Liver (tissue), 9 donors: Measurements from ENCODE around the gene GRK6. TPM values are rescaled to one million over a fixed set of nuclear protein-coding genes. Genes with fewer than 3 reads are reported as not detected.

Experiments used
- DNase-seq: peaks from one replicate; pipeline ENCODE4 v3.0.0-alpha.2; 2017; ENCODE audit warnings: low spot score
- H3K27ac ChIP-seq, 2 donors: one replicate each; pipeline ENCODE4 v1.7.0; 2013; ENCODE audit warnings: inconsistent platforms in 2 of 2, low read length in 2 of 2, control low read depth in 1 of 2, low read depth in 1 of 2, mild to moderate bottlenecking in 1 of 2
- H3K27me3 ChIP-seq, 4 donors: one replicate each; pipeline versions ENCODE4 v1.6.1 to v1.7.0; 2013; ENCODE audit warnings: low read length in 3 of 4, inconsistent platforms in 1 of 4, mild to moderate bottlenecking in 1 of 4, moderate library complexity in 1 of 4; ENCODE audit not compliant: control insufficient read depth in 4 of 4, insufficient read depth in 4 of 4
- H3K36me3 ChIP-seq, 4 donors: one replicate each; pipeline versions ENCODE4 v1.6.1 to v1.7.0; 2013; ENCODE audit warnings: low read length in 3 of 4, mild to moderate bottlenecking in 3 of 4, low read depth in 1 of 4, moderate library complexity in 1 of 4; ENCODE audit not compliant: control insufficient read depth in 4 of 4, insufficient read depth in 3 of 4
- H3K4me1 ChIP-seq, 4 donors: one replicate each; pipeline versions ENCODE4 v1.6.1 to v1.7.0; 2013; ENCODE audit warnings: low read length in 3 of 4, mild to moderate bottlenecking in 3 of 4, moderate library complexity in 1 of 4; ENCODE audit not compliant: control insufficient read depth in 4 of 4, insufficient read depth in 4 of 4
- H3K4me3 ChIP-seq, 3 donors: one replicate each; pipeline versions ENCODE4 v1.6.1 to v1.7.0; 2013; ENCODE audit warnings: low read length in 3 of 3, control low read depth in 1 of 3, low read depth in 1 of 3, mild to moderate bottlenecking in 1 of 3
- H3K9ac ChIP-seq, 2 donors: one replicate each; pipeline ENCODE4 v1.7.0; 2013; ENCODE audit warnings: low read length in 2 of 2, mild to moderate bottlenecking in 2 of 2, moderate library complexity in 2 of 2, control low read depth in 1 of 2, low read depth in 1 of 2
- H3K9me3 ChIP-seq, 4 donors: one replicate each; pipeline versions ENCODE4 v1.6.1 to v1.7.0; 2013; ENCODE audit warnings: low read length in 3 of 4; ENCODE audit not compliant: control insufficient read depth in 4 of 4
- EGR1 ChIP-seq, 2 donors: IDR thresholded peaks; 2 replicates each; pipeline ENCODE4 v1.6.1; 2016 to 2018; ENCODE audit warnings: antibody characterized with exemption in 2 of 2, low read depth in 2 of 2
- FOXA1 ChIP-seq: IDR thresholded peaks from 2 replicates; pipeline ENCODE4 v1.6.1; 2016; ENCODE audit warnings: antibody characterized with exemption
- FOXA2 ChIP-seq: IDR thresholded peaks from 2 replicates; pipeline ENCODE4 v1.6.1; 2016; ENCODE audit warnings: antibody characterized with exemption
- GABPA ChIP-seq, 2 donors: IDR thresholded peaks in 1 of 2; conservative IDR thresholded peaks in 1 of 2; 2 replicates each; pipeline ENCODE4 v1.6.1; 2016; ENCODE audit warnings: antibody characterized with exemption in 2 of 2, mild to moderate bottlenecking in 1 of 2, moderate library complexity in 1 of 2
- HNF4A ChIP-seq, 2 donors: conservative IDR thresholded peaks; 2 replicates each; pipeline ENCODE4 v1.6.1; 2016; ENCODE audit warnings: antibody characterized with exemption in 2 of 2, mild to moderate bottlenecking in 2 of 2
- HNF4G ChIP-seq: IDR thresholded peaks from 2 replicates; pipeline ENCODE4 v1.6.1; 2016; ENCODE audit warnings: antibody characterized with exemption
- JUND ChIP-seq, 2 donors: IDR thresholded peaks; 2 replicates each; pipeline ENCODE4 v1.6.1; 2016; ENCODE audit warnings: antibody characterized with exemption in 2 of 2
- NR2F2 ChIP-seq: IDR thresholded peaks from 2 replicates; pipeline ENCODE4 v1.6.1; 2016; ENCODE audit warnings: antibody characterized with exemption
- RAD21 ChIP-seq, 2 donors: IDR thresholded peaks; 2 replicates each; pipeline ENCODE4 v1.6.1; 2016; ENCODE audit warnings: antibody characterized with exemption in 2 of 2, mild to moderate bottlenecking in 2 of 2
- RXRA ChIP-seq, 2 donors: IDR thresholded peaks; 2 replicates each; pipeline ENCODE4 v1.6.1; 2017 to 2018; ENCODE audit warnings: antibody characterized with exemption in 2 of 2, mild to moderate bottlenecking in 1 of 2
- SP1 ChIP-seq: IDR thresholded peaks from 2 replicates; pipeline ENCODE4 v1.6.1; 2018; ENCODE audit warnings: antibody characterized with exemption, mild to moderate bottlenecking
- TAF1 ChIP-seq: conservative IDR thresholded peaks from 2 replicates; pipeline ENCODE4 v1.6.1; 2016; ENCODE audit warnings: antibody characterized with exemption, mild to moderate bottlenecking
- YY1 ChIP-seq: IDR thresholded peaks from 2 replicates; pipeline ENCODE4 v1.6.1; 2016; ENCODE audit warnings: antibody characterized with exemption, mild to moderate bottlenecking
- WGBS: extraction: QIAGEN DNeasy Blood & Tissue Kit; methylation state at CpG from one replicate; pipeline ENCODE4 v1.1.7; 2013; 5-methylcytosine and 5-hydroxymethylcytosine counted together
- polyA plus RNA-seq, 2 donors: library from polyadenylated mRNA; stranded (reverse) in 1 of 2; unstranded in 1 of 2; fragments of 200-250 nt in 1 of 2; fragments of >200 nt in 1 of 2; fragmentation: Nextera tagmentation in 1 of 2; extraction: Ambion mirVana in 1 of 2; gene quantifications; one replicate each; pipeline versions ENCODE4 v1.2.1 to v1.2.3, GENCODE V29; 2013 to 2015
- total RNA-seq, 2 donors: library from RNA; depleted of rRNA; stranded (reverse); fragments of >200 nt; gene quantifications; one replicate each; pipeline ENCODE4 v1.2.3, GENCODE V29; 2014
- TF ChIP-seq, protein P1 (sequence below): IDR thresholded peaks from 2 replicates; pipeline ENCODE4 v1.6.1; 2016; ENCODE audit warnings: antibody characterized with exemption
- TF ChIP-seq, protein P2 (sequence below): IDR thresholded peaks from 2 replicates; pipeline ENCODE4 v1.6.1; 2016; ENCODE audit warnings: antibody characterized with exemption, mild to moderate bottlenecking
- TF ChIP-seq, protein P3 (sequence below): fragments of 150-350 bp; IDR thresholded peaks from 2 replicates; pipeline ENCODE4 v1.5.1; 2017; ENCODE audit warnings: improper control_type of control experiment, low read depth, low read length; ENCODE audit not compliant: missing input control
- TF ChIP-seq, protein P4 (sequence below): IDR thresholded peaks from 2 replicates; pipeline ENCODE4 v1.6.1; 2016; ENCODE audit warnings: antibody characterized with exemption
- TF ChIP-seq, protein P5 (sequence below): IDR thresholded peaks from 2 replicates; pipeline ENCODE4 v1.6.1; 2016; ENCODE audit warnings: antibody characterized with exemption
- donor health status: healthy.
- donor health status: healthy.
- donor health status: healthy.
- donor health status: healthy.
- donor health status: healthy.

GRK6 gene
- total and polyA plus RNA-seq, 4 donors, result 3.1 to 24.0 (median 10.8) TPM

DNA sequence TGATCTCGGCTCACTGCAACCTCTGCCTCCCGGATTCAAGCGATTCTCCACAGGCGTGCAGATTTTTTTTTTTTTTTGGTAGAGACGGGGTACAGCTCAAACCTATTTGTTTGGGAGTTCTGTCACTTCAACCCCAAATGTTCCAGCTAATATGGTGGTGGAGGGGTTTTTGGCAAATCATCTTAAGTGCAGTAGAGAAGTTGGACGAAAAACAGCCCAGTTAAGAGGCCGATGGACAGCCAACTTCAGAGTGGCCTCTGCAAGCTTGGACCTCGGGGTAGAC, 19.4 kb downstream of the GRK6 start:
- Histone ChIP-seq H3K9ac (no peak overlapping the region), H3K4me3 (peak overlapping the region in 2 of 3 donors; percentile 61 to 65), H3K27me3 (no peaks in the 10 kb centered on the region), H3K36me3 (peaks cover 0 to 2% (median 0%) of the 10 kb centered on the region in 4 donors), H3K27ac (no peak overlapping the region), H3K9me3 (no peaks in the 10 kb centered on the region), H3K4me1 (peaks cover 5 to 18% (median 9%) of the 10 kb centered on the region in 4 donors)
- DNase-seq, result no peak
- no peak for TF ChIP-seq NR2F2
- no peak for TF ChIP-seq FOXA1
- TF ChIP-seq, protein P1, sequence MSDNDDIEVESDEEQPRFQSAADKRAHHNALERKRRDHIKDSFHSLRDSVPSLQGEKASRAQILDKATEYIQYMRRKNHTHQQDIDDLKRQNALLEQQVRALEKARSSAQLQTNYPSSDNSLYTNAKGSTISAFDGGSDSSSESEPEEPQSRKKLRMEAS, result no peak
- TF ChIP-seq JUND (IDR thresholded peaks at IDR 0.05), result no peak
- TF ChIP-seq, protein P2, sequence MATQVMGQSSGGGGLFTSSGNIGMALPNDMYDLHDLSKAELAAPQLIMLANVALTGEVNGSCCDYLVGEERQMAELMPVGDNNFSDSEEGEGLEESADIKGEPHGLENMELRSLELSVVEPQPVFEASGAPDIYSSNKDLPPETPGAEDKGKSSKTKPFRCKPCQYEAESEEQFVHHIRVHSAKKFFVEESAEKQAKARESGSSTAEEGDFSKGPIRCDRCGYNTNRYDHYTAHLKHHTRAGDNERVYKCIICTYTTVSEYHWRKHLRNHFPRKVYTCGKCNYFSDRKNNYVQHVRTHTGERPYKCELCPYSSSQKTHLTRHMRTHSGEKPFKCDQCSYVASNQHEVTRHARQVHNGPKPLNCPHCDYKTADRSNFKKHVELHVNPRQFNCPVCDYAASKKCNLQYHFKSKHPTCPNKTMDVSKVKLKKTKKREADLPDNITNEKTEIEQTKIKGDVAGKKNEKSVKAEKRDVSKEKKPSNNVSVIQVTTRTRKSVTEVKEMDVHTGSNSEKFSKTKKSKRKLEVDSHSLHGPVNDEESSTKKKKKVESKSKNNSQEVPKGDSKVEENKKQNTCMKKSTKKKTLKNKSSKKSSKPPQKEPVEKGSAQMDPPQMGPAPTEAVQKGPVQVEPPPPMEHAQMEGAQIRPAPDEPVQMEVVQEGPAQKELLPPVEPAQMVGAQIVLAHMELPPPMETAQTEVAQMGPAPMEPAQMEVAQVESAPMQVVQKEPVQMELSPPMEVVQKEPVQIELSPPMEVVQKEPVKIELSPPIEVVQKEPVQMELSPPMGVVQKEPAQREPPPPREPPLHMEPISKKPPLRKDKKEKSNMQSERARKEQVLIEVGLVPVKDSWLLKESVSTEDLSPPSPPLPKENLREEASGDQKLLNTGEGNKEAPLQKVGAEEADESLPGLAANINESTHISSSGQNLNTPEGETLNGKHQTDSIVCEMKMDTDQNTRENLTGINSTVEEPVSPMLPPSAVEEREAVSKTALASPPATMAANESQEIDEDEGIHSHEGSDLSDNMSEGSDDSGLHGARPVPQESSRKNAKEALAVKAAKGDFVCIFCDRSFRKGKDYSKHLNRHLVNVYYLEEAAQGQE, result no peak
- TF ChIP-seq RAD21 (IDR thresholded peaks at IDR 0.05), result no peak
- TF ChIP-seq, protein P3, sequence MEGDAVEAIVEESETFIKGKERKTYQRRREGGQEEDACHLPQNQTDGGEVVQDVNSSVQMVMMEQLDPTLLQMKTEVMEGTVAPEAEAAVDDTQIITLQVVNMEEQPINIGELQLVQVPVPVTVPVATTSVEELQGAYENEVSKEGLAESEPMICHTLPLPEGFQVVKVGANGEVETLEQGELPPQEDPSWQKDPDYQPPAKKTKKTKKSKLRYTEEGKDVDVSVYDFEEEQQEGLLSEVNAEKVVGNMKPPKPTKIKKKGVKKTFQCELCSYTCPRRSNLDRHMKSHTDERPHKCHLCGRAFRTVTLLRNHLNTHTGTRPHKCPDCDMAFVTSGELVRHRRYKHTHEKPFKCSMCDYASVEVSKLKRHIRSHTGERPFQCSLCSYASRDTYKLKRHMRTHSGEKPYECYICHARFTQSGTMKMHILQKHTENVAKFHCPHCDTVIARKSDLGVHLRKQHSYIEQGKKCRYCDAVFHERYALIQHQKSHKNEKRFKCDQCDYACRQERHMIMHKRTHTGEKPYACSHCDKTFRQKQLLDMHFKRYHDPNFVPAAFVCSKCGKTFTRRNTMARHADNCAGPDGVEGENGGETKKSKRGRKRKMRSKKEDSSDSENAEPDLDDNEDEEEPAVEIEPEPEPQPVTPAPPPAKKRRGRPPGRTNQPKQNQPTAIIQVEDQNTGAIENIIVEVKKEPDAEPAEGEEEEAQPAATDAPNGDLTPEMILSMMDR, result no peak
- TF ChIP-seq, protein P4, sequence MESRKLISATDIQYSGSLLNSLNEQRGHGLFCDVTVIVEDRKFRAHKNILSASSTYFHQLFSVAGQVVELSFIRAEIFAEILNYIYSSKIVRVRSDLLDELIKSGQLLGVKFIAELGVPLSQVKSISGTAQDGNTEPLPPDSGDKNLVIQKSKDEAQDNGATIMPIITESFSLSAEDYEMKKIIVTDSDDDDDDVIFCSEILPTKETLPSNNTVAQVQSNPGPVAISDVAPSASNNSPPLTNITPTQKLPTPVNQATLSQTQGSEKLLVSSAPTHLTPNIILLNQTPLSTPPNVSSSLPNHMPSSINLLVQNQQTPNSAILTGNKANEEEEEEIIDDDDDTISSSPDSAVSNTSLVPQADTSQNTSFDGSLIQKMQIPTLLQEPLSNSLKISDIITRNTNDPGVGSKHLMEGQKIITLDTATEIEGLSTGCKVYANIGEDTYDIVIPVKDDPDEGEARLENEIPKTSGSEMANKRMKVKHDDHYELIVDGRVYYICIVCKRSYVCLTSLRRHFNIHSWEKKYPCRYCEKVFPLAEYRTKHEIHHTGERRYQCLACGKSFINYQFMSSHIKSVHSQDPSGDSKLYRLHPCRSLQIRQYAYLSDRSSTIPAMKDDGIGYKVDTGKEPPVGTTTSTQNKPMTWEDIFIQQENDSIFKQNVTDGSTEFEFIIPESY, result no peak
- TF ChIP-seq, protein P5, sequence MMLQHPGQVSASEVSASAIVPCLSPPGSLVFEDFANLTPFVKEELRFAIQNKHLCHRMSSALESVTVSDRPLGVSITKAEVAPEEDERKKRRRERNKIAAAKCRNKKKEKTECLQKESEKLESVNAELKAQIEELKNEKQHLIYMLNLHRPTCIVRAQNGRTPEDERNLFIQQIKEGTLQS, result no peak
- no peak for TF ChIP-seq HNF4G
- no peak for TF ChIP-seq FOXA2
- no peak for TF ChIP-seq YY1
- TF ChIP-seq TAF1, result no peak
- TF ChIP-seq HNF4A (conservative IDR thresholded peaks at IDR 0.05), result no peak
- TF ChIP-seq SP1, result no peak
- no peak for TF ChIP-seq RXRA (IDR thresholded peaks at IDR 0.05)
- no peak for TF ChIP-seq EGR1 (IDR thresholded peaks at IDR 0.05; ENCODE audit: low read depth in 2 of 2)
- TF ChIP-seq GABPA (IDR thresholded peaks at IDR 0.05 in 1 of 2, conservative IDR thresholded peaks at IDR 0.05 in 1 of 2), result no peak
- WGBS, result 8% methylated on average over 8 of the region's 8 CpGs
